Spleen (tissue), 7 donors: Measurements from ENCODE around the gene PPP1R12B.

Source experiments
- CTCF ChIP-seq, 11 experiments: fragments of 200-600 bp in 7 of 11; fragments of 450-650 bp in 4 of 11; sonication (generic) in 4 of 11; IDR thresholded peaks in 8 of 11; conservative IDR thresholded peaks in 3 of 11; 1 replicate in 7 of 11; 2 replicates in 4 of 11; pipeline versions ENCODE4 v1.4.0 to v1.8.0; 2016 to 2021; ENCODE audit warnings: antibody characterized with exemption in 11 of 11, inconsistent platforms in 4 of 11, mild to moderate bottlenecking in 1 of 11
- POLR2A ChIP-seq, 3 donors: fragments of 450-650 bp; IDR thresholded peaks; one replicate each; pipeline ENCODE4 v1.5.1; 2017; ENCODE audit warnings: antibody characterized with exemption in 3 of 3, mild to moderate bottlenecking in 1 of 3
- POLR2AphosphoS5 ChIP-seq, 3 donors: sonication (generic); formaldehyde crosslinking; IDR thresholded peaks; one replicate each; pipeline ENCODE4 v1.5.1; 2017; ENCODE audit warnings: antibody characterized with exemption in 3 of 3
- donor health status: DM: no; HTN: no; CAD: no; lungs with moderate emphysema.
- donor health status: DM: no; HTN: no; CAD: no.
- donor health status: DM: no; HTN: no; CAD: no.

GRCh38 chr1:202540014-202540413 is 191.5 kb downstream of the PPP1R12B start:
- TF ChIP-seq CTCF (IDR thresholded peaks at IDR 0.05 in 8 of 11, conservative IDR thresholded peaks at IDR 0.05 in 3 of 11) = no peak
- no peak for TF ChIP-seq POLR2AphosphoS5 (IDR thresholded peaks at IDR 0.05)
- no peak for TF ChIP-seq POLR2A (IDR thresholded peaks at IDR 0.05)
